ENCODE data around the gene FLG.
"Not testable (repeated sequence)": the region's sequence is repeated elsewhere in the genome, so short reads cannot be mapped to it uniquely, and the experiment has no call there.

- not testable (repeated sequence) for TF ChIP-seq CTCF (conservative IDR thresholded peaks at IDR 0.05); EZH2 (IDR thresholded peaks at IDR 0.05; ENCODE audit: low read depth)
These were observed 68.6 kb downstream of the FLG start for GRCh38 chr1:152256394-152256793.

All from PC-9 (cell line).